Stromal cell of bone marrow (primary cell): ENCODE results near the gene MT1F.
A peak's percentile ranks its signal among the peaks of the same experiment; 100 is the strongest.

Experiments used
- DNase-seq: peaks from one replicate; pipeline ENCODE4 v3.0.0-alpha.2; 2012; ENCODE audit warnings: low read depth

The MT1F gene

DNA sequence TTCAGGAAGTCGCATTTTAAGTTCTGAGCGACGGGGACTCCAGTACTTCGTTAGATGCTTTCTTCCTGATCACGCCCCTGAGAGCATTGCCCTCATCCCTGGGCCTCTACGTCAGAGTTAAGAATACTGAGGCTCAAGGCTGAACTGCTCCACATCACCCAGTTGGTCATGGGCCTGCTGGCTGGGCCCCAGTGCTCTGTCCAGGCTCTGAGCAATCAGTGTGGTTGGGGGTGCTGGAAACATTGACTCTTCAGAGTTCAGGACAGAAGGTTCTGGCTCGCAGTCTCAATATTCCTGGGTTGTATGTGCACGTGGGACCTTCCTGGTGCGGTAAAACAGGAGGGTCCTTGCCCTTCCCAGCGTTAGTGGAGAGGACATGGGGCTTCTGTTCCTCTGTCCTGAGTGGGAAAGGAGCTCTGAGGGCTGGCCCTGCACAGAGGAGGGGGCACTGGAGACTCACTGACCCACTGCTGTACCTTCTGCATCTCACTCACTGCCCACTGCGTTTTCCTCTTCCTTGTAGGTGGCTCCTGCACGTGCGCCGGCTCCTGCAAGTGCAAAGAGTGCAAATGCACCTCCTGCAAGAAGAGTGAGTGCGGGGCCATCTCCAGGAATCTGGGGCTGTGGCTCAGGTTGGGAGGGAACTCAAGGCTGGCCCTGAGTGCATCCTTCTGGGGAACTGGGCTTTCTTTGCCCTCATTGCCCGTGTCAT, 31.7 kb upstream of the MT1F start:
- DNase-seq = peak; percentile 94

DNA sequence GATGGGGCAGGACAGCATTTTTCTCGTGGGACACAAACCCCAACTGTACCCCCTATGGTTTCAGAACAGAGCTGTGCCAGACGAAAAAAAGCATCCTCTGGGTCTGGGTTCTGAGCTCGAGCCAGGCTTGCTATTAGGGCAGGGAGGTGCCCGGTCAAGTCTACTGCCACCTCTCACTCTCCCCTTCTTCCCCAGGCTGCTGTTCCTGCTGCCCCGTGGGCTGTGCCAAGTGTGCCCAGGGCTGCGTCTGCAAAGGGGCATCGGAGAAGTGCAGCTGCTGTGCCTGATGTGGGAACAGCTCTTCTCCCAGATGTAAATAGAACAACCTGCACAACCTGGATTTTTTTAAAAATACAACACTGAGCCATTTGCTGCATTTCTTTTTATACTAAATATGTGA, 31.1 kb upstream of the MT1F start:
- no peak for DNase-seq

- no peak for DNase-seq
Measured at GRCh38 chr16:56628486-56629350, 29.0 kb upstream of the MT1F start.

DNA sequence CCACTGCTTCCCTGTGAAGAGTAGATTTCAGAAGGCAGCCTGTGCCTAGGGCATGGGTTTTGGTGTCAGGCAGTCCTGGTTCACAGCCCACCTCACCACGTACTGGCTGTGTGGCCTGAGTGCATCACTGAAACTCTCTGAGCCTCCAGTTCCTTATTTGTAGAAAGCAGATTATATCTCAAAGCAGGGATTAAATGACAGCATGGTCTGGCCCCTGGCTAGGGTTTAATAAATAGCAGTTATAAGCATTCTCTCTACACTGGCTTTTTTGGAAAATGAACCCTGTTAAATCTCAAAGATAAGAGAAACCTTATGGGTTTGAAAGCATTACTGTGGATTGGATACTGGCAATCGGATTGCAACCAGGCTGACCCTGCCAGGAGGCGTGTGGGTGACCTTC, 28.2 kb upstream of the MT1F start:
- no peak for DNase-seq

DNA sequence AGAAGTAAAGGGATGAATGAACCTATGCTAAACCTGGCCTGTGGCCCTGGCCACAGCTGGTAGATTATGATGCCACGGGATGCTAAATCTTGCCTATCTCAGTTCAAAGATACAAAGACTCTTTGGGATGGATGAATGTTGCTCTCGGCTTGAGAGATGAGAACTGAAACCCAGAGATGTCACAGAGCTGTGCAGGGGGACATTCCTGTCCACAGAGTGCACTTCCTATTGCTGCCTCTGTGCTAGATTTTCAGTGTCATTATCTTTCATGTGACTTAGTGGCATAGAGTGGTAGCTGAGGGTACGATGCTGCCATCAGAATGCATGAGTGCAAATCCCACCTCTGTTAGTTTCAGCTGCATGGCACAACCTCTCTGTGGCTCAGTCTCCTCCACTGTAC, 27.6 kb upstream of the MT1F start:
- no peak for DNase-seq

DNA sequence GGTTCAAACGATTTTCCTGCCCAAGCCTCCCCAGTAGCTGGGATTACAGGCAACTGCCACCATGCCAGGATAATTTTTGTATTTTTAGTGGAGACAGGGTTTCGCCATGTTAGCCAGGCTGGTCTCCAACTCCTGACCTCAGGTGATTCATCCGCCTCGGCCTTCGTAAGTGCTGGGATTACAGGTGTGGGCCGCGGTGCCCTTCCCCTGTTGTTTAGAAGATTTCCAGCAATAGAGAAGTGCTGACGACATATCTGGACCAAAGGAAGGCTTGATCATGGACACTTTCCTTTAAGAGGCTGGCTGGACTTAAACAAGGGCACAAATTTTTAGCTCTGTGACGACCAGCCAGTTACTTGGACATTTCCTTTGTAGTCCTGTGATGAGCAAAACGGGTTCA, 26.6 kb upstream of the MT1F start:
- no peak for DNase-seq

DNA sequence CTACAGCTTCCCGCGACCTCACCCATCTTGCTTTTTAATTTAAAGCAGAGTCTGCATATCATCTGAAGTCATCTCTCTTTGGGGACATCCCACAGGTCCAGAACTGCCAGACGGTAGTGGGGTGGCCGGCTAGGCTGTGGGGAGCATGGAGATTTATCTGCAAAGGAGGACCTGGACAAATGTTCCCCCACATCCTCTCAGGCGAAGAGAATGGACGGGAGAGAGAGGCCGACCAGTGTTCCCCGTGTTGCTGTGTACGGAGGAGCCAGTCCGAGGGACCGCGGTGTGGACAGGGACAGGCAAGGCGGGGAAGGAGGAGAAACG, 26.0 kb upstream of the MT1F start:
- DNase-seq = no peak

GRCh38 chr16:56632156-56632847, 25.5 kb upstream of the MT1F start, which contains the start of gene MT1M:
Gene MT1M, plus strand, starts transcription at chr16:56632659. Its CDS starts 73 bp downstream, at chr16:56632732.
- DNase-seq = no peak

GRCh38 chr16:56632848-56633365, 24.9 kb upstream of the MT1F start:
- DNase-seq = no peak

GRCh38 chr16:56633535-56633934, 24.2 kb upstream of the MT1F start:
- DNase-seq = no peak

DNA sequence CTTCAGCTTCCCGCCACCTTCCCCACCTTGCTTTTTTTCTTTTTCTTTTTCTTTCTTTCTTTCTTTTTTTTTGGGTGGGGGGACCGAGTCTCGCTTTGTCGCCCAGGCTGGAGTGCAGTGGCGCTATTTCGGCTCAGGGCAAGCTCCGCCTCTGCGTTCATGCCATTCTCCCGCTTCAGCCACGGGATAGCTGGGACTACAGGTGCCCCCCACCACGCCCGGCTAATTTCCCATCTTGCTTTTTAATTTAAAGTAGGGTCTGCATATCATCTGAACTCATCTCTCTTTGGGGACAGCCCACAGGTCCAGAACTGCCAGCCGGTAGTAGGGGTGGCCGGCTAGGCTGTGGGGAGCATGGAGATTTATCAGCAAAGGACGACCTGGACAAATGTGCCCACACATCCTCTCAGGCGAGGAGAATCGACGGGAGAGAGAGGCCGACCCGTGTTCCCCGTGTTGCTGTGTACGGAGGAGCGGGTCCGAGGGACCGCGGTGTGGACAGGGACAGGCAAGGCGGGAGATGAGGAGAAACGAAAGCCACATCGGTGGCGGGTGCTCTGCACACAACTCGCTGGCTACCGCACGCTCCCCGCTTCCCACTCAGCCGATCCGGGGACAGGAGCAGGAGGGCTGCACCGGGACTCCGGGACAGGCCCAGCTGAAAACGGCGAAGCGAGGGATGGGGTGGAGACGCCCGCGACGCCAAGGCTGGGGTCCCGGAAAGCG, 22.9 kb upstream of the MT1F start:
- no peak for DNase-seq

DNA sequence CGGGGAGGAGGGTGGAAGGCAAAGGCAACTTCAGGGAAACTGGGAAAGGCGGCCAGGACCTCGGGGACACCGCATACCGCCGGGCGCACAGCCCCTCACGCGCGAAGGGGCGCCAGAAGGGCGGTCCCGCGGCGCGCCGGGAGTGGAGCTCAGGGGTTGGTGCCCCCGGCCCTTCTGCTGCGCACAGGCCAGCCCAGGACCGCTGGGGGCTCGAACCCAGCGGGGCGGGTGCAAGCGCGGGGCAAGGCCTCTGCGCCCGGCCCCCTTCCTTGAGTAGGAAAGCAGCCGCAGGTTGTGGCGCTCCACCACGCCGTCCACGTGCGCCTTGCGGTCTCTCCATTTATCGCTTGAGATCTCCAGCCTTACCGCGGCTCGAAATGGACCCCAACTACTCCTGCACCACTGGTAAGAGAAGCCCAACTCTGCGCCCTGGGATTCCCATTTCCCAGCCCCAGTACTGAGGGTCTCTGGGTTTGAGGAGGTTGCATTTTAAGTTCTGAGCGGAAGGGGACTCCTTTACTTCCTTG, 22.3 kb upstream of the MT1F start:
- no peak for DNase-seq

GRCh38 chr16:56636616-56637413, 20.9 kb upstream of the MT1F start:
- no peak for DNase-seq

- no peak for DNase-seq
Measured at GRCh38 chr16:56637814-56638750, 19.7 kb upstream of the MT1F start, which contains the start of gene MT1A. Gene MT1A, plus strand, starts transcription at chr16:56638666. Its CDS starts 73 bp downstream, at chr16:56638739.

GRCh38 chr16:56639045-56639444, 18.7 kb upstream of the MT1F start:
- DNase-seq = no peak

DNA sequence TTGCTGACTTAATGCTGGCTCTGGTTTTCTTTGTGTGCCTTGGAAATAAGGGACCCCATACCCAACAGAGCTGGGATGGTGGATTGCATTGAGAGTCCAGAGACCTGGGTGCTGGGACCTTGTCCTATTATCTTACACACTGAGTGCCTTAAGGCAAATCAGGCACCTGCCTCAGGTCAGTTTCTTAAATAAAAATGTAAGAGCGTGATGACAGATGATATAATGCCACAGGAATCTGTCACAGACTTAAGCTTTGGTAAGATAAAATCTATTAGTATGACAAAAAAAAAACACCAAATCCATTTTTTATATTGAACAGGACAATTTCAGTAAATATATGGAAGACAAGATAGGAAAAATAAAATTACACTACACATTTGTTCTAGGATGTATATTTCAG, 17.7 kb upstream of the MT1F start:
- no peak for DNase-seq

GRCh38 chr16:56641166-56641565, 16.6 kb upstream of the MT1F start:
- no peak for DNase-seq

GRCh38 chr16:56643080-56643778, 14.5 kb upstream of the MT1F start:
- DNase-seq = no peak

DNA sequence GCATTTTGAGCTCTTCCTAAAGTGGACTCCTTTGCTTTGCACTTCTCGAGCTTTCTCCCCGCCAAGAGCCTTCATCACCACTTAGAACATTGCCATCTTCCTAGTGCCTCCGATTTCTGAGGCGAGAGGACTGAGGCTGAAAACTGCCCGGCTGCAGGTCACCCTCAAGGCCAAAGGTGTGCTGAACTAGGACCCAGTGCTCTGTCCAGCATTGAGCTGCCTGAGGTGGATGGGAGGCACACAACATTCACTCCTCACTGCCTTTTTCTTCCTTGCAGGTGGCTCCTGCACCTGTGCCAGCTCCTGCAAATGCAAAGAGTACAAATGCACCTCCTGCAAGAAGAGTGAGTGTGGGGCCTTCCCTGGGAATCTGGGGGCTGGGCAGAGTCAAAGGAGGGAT, 13.9 kb upstream of the MT1F start:
- no peak for DNase-seq
